IPS-11a (cell line): ENCODE measurements around the gene TFAP2D.

Source experiments
- H3K4me3 ChIP-seq: one replicate; pipeline ENCODE4 v1.5.1; 2013; ENCODE audit warnings: low read depth, low read length, control low read depth

Gene TFAP2D

DNA sequence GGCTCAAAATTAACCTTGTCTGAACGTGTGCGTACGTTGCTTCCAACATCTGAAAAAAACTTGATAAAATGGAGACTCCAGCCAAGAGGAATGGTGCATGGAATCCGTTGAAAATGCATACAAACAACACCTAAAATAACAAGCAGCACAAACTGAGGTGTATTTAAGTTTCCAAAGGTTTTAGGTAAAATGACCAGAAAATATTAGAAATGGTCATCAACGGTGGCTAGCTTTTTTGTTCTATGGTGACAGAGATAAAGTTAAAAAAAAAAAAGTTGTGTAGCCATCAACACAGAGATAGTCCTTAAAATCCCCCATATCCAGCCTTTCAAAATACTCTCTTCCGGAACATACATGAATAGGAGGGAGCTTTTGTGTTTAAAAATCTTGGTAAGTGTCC lies 104.7 kb downstream of the TFAP2D start:
- H3K4me3 ChIP-seq: no peak overlapping the region

DNA sequence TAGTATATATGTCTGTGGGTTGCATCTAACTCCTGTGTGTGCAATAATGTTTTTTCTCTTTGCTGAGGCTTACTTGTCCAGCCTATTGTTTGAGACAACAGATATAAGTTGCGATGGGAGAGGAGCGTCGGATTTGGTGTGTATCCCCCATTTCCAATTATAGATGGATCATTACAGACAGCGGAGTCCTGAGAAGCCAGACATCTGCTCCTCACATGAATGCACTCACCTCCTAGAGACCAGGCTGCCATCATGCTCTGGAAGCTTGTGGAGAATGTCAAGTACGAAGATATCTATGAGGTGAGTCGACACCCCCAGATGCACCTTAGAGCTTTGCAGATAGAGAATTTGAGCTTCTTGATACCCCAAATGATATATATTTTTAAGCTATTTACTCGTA lies 105.3 kb downstream of the TFAP2D start, which contains the start of gene TFAP2B:
Gene TFAP2B (plus strand): TSS at position 199 of the 400 bp plus-strand sequence. CDS start 21 bp downstream, at position 220.
- H3K4me3 ChIP-seq: no peak within 1 kb of the TSS

DNA sequence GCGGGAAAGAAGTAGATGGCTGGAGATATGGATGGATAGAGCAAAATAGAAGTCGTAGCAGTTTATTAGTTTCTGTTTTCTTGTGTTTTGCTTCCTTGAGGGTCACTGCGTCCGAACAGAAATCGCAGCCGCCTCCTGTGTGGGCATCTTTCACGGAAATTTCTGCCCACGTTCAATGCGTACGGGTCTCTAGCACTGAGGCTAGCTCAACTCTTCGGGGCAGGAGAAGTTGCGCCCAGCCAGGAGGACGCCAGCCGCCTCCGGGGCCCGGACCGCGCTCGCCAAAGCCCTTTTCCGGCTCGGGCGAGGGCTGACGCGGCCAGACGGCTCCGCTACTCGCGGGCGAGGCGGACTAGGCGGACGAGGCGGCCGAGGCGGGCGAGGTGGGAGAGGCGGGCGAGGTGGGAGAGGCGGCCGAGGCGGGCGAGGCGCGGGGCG lies 106.2 kb downstream of the TFAP2D start:
- H3K4me3 ChIP-seq: no peak overlapping the region

DNA sequence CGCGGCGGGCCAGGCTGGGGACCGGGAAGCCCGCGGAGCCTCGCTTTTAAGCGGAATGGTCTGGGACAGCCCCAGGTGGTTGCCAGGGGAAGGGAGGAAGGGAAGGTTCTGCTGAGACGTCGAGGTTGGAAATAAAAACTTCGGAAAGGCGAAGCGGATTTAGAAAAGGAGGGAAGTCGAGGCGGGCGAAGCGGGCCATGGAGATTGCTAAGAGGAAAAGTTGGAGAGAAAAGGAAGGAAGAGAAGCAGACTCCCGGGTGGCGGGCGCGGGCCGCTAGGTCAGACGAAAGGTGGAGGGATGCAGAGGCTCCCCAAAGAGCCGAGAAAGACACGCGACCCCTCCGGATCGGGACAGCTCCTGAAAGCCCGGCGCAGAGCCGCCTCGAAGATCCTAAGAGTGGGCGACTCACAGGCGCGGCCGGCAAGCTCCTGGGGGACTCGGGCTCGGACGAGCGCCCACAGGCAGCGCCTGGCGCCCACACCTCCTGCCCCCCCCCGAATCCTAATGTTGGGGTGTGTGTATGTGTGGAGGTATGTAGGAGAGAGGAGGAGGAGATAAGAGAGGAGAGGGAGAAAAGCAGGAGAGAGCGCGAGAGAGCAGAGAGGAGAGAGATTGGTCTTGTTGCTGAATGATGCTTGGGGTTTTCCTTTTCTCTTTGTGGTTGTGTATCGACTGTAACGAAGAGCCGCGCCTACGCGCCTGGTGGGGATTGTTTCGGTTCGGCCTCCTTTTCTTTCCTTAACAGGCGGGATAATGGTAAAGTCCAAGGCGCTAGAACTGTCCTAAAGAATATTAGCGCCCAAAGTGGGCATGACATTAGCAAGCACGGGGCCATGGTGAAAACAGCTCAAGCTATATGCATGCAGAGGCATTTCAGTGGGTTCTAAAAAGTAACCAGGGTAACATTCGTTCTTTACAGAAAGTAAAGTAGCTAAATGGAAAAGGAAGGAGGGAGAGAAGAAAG lies 106.9 kb downstream of the TFAP2D start:
- H3K4me3 ChIP-seq: no peak overlapping the region

DNA sequence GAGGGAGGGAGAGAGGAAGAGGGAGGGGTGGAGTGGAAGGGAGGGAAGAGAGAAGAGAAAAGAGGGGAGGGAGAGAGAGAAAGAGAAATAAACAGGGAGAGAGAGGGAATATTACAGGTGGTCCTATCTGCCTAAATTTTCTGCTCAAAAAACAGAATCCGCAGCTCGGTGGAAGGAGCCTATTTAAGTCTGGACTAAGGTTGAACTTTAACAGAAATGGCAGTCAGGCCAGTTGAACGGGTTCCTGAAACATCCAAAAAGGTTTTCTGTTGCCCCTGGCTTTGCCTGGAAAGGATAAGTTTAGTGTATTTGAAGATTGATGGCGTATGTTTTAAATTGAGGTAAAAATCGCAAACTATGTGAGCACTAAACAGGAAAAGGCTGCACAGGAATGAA lies 107.5 kb downstream of the TFAP2D start:
- H3K4me3 ChIP-seq: no peak overlapping the region

DNA sequence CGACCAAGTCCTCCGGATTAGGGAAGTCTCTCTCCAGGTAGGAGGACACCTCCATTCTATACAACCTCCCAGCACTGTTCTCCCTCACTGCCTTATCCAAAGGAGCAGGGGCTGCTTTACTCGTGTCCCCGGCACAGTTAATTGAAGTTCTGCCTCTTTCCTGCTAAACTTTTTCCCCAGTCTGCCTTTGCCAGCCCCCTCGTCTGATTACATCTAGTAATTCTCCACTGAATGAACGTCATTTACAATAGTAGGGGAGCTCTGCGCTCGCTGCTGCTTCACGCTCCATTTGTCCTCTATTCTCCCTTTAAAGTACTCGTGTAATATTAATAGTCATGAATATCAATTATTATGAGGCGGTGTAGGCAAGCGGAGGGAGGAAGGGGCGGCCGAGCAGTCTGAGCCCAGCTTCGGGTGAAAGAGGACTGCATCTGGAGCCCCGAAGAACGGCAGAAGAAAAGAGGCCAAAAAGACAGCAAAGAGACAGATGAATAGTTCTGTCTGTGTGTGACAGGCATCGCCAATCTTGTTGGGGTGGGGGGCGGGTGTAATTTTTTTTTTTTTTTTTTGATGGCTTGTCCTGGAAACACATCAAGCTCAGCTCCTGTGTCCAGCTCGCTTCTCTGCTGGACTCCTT lies 108.2 kb downstream of the TFAP2D start:
- H3K4me3 ChIP-seq: no peak overlapping the region

DNA sequence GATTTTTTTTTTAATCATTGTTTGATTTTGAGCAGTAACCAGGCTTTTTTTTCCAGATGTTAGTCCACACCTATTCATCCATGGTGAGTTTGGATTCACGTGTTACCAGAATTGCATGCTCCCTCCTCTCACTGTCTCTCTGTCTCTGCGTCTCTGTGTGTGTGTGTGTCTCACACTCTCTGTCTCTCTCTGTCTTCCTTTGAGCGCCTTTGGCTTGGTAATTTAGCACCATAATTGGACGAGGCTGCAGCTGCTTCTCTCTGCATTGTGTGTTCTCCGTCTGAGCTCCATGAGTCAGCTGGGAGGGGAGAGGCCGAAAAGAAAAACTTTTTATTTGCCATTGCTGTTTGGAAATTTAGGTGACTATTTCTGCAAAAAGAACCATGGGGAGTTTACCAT lies 108.8 kb downstream of the TFAP2D start:
- H3K4me3 ChIP-seq: no peak overlapping the region
